Mesenteric fat pad (tissue), 1 donor: ENCODE data around the gene SAP30BP. TPM values are rescaled to one million over a fixed set of nuclear protein-coding genes. Genes with fewer than 3 reads are reported as not detected.

Source experiments
- DNase-seq: peaks from one replicate; pipeline ENCODE4 v3.0.0-alpha.2; 2020; ENCODE audit warnings: low spot score
- total RNA-seq: library from RNA; stranded (reverse); fragmentation: NEBNext Ultra II Directional; extraction: Animal tissue kit (Norgen Biotek cat#: 25700); gene quantifications from one replicate; pipeline ENCODE4 v1.2.1, GENCODE V29; 2021
- donor health status: DM: yes; HTN: yes; CAD: no.

The SAP30BP gene
- total RNA-seq, 1 donor from 2014 or later = 86.0 TPM

DNA sequence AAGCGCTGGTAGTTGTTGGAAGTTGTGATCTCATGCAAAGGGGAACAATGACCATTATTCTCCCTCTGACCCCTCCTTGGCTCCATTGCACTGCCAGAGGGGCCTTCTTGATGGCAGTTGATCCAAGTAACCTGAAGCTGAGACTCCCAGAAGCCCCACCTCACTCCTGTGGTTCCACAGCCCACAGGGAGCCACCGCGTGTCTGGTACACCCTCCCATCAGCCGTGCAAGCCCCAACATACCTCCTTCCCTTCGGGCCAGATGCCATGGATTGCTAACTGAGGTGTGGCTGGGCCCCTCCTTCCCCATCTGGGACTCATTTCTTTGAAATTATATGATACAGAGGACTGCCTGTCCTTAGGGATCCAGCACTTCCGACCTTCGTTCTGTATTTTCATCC, 17.8 kb downstream of the SAP30BP start:
- DNase-seq = no peak

DNA sequence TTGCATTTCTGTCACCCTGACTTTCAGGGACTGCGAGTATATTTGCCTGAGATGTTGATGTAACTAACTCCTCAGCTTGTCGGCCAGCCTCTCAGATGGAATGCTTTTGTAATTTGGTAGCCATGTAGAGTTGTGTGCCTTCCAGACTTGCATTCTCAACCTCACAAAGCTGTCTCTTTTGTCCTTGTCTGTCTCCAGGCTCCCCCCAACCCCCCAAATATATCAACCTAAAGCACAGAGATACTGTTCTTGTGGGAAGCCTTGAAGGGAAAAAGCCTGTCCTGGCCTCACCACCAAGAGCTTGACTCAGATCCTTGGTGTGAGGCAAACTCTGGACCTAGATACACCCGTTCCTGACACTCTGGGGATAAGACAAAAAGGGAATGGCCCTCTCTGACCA, 18.4 kb downstream of the SAP30BP start:
- DNase-seq = no peak

DNA sequence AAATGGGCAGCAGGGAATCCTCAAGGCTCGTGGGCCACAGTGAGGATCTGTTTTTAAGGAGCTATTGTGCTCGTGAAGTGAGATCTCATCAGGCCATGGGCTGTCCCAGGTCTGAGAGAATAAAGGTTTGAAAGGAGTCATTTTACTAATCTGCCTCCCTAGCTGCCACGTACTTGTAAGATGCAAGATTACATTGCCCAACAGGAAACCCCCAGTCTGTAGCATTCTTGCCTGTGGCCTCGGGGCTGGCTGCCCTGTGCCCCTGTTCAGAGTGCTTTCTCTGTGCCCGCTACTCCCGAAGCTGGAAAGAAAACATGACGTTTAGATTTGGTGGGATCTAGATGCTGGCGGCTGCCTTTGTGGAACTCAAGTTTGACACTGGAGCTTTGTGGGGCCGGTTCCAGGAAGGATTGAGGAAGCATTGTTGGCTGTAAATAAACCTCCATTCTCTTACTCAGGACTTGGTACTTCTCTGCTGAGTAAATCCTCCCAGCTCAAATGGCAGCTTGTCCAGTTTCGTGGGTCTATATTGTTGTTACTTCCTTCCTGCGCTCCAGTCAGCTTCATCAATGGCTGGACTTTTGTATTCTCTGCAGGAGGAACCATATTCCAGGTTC, 21.2 kb downstream of the SAP30BP start:
- DNase-seq = no peak

DNA sequence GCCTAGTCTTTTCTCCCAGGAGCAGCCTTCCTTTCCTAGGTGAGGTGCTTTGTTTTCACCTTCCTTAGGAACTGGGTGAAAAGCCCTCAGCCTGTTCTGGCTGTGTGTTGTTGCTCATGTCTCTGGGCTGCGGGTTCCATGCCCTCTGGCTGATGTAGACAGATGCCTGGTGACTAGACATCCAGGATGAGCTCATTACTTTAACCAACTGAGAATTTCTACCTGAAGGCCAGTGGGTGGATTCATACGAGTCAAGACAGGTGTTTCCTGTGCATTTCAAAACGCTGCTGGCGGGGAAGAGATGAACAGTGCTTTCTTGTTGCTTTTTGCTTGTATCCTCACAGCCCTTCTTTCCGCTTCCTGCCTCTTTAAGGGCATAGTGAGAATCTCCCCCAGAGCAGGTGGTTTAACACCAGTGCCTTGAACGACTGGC, 22.3 kb downstream of the SAP30BP start:
- no peak for DNase-seq

DNA sequence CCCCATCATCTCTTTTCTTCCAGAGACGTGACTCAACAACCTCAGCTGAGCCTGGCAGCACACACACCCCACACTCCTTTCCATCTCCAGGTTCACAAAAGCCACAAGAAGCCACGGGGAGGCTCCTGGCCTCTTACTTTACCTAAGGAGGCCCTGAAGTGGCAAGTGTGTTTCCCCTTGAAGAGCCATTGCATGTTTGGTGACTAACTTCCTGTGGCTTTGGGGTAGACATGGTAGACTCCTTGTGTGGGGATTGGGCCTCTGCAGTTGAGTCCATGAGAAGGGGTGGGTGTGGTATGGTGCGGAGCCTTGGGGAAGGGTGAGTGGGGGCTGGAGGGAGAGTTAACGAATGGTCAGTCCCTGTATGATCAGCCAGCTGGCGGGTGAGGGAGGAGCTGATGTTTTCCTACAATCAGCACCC, 24.2 kb downstream of the SAP30BP start:
- DNase-seq = no peak

DNA sequence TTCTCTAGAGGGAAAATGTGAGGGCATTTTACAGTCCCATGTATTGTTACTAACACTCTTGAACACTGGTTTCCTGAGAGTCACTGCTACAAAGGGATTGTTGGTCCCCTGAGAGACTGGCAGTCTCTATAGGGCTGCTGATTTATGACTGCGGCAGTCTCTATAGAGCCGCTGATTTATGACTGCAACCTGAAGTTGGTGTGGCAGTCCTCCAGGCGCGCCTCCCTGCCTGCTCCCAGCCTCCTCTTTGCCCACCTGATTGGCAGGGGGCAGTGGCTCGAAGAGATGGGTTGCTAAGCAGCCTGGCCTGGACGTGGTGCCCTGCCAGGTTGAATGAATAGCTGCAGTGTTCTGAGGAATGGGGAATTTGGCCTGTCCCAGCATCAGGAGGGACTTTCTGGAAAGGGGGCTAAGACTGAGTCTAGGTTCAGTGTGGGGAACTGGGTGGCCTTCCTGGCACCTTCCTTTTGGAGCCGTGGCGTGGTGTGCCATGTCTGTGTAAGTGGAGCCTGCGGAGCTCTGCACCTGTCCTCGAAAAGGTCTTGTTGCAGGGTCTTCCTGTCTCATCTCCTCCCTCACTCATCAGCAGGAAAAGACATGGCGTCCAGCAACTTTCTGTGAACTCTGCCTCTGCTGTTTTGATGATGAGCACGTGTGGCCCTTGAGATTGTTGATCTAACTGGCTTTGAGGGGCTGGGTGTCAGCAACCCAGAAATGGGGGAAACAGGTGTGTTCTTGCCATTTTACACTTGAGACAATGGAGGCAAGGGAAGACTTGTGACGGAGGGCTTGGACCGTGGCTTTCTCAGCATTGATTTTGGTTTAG, 24.9 kb downstream of the SAP30BP start:
- DNase-seq = no peak

DNA sequence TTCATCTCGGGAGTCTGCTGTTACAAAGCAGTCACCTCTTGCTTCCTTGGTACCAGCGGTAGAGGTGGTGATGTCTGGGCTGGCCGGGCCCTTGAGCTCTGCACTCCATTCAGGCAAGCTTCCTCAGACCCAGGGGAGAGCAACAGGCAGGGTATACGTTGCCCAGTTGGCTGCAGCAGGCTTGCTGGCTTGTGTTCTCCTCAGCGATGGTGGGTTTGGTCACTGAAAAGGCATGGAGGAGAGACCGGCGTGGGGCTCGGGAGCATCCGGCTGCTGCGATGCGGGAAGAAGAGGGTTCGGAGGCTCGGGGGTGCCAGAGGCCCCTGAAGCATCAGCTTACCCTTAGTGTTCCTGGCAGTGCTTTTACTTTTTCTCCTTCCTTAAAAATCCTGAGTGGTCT, 25.8 kb downstream of the SAP30BP start:
- DNase-seq = no peak

DNA sequence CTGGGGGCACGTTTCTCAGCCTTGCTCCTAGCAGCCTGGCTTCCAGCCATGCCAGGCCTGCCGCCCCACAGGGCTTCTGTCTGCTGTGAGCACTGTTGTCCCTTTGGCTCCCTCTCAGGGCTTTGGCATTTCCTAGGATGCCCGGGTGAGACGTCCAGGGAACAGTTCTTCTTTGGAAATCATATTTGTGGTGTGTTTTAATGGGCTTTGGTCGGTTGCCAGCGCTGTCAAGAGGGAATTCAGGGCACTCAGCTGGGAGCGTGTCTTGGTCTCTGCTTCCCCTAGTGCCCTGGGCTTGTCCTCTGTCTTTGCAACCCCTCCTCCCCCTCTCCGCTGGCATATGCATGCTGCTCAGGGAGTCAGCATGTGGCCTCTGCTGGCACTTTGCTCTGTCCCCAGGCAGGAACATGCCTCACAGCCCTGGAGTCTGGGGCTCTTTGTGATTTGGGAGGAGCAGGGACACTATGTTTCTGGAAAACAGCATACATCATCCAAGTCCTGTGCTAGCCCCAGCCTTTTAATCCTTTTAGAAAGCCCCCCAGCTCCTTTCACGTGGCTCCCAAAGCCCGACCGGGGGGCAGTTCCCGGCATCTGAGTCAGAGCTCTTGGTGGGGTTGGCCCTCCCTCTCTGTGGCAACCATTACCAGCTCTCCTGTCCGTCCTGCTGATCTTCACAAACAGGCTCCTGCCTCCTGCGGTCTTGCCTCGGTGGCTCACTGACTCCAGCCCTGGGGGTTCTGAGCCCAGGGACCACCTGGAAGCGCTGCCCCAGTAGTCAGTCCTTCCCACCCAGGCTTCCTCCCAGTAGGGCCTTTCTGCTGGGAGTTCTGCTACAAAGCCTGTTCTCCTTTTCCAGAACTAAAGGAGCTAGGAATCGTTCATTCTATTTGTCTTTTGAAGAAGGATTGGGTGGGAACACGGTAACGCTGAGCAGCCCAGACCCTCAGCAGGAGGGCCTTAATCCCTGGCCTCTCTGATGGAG, 26.7 kb downstream of the SAP30BP start:
- no peak for DNase-seq

DNA sequence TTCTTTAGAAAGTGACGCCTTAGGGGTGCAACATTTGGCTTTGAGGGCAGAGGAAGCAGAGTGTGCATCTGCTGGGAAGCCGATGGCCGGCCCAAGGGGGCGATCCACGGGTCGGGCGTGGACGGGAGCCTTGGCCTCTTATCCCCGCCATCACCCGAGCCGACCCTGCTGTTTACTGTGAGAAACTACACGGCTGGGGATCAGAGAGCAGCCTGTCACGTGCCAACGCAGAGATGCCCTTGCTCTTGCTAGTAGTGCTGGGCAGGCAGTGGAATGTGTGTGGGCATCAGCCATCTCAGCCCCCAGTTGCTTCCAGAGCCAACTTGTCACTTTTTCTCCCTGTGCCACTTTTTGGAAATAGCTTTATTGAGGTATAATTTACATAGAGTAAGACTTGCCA, 27.4 kb downstream of the SAP30BP start:
- DNase-seq = no peak

DNA sequence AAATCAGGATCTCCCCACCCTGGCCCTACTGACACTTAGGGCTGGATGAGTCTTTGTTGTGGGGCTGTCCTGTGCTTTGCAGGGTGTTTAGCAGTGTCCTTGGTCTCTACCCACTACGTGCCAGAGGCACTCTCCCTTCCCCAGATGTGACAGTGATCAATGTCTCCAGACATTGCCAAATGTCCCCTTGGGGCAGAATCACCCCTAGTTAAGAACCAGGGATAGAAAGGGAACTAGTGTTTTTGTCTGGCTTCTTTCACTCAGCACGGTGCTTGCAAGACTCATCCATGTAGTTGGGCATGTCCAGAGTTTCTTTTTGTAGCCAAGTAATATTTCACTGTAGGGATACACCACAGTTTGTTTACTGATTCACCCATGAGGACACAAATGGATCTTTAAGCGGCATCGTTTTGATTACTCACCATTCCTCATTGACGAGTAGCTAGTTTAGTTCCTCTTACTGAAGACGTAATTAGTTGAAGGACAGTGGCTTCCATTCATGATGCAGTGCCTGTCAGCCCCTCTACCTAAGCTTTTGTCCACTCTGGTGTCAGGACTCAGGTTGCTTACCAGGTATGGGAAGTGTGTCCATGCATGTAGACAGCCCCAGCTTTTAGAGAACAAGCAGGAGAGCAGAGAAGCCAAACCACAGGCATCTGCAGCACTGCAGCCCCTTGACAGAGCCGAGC, 28.1 kb downstream of the SAP30BP start:
- no peak for DNase-seq

DNA sequence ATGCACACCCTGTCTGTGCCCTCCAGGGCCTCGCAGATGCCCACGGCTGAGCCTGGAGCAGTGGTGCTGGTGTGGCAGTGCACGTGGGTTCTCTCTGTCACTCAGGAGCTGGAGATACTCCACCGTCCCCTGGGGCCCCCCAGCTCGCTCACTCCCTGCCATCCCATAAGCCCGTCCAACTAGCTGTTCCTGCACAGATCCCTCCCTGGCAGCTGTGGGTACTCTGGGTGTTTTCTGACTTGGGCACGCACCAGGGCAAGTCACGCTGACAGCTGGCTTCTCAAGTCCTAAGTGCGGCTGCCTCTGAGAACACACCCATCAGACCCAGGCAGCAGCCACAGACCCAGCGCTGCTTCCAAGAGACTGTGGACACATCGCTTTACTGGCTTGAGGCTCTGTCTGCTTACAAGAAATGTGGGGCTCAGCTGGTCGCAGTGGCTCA, 28.7 kb downstream of the SAP30BP start:
- no peak for DNase-seq

DNA sequence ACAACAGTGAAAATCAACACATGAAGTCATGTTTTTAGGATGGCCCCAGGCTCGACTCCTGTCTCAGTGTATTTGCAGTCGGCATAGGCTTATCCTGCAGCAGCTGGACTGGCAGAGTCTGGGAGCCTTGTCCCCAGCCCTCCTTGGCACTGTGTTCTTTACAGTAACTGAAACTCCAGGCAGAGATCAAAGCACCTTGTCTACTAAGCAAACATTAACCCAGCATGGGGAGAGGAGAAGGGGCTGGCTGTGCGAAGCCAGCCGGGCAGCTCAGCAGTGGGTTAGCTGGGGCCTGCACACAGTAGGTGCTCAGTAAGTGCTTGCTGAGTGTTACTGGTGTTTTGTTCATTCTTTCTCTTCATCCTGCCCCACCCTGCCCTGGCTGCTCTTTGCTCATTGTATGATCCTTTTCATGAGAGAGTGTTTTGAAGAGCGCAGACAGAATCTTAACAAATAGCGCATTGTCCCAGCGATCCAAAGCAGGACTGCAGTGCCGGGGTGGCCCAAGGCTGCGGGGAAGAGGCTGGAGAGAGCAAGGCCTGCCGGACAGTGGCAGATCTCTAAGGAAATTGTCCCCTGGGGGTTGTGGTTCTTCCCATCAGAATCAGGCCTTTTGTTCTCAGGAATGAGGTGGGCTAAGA, 30.6 kb downstream of the SAP30BP start:
- DNase-seq = no peak

DNA sequence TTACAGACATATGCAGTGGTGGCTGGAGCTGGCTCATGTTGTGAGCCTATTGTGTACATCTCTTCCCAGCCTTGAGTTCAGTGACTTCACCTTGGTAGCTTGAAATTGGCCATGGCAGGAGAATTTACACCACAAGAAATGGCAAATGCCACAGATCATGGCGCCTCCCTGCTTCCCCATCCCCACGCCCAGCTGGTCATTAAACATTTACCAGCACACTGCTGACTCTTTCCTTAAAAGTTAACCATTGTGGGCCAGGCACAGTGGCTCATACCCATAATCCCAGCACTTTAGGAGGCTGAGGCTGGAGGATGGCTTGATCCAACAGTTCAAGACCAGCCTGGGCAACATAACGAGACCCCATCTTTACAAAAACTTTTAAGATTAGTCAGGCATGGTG, 31.5 kb downstream of the SAP30BP start:
- DNase-seq = no peak

DNA sequence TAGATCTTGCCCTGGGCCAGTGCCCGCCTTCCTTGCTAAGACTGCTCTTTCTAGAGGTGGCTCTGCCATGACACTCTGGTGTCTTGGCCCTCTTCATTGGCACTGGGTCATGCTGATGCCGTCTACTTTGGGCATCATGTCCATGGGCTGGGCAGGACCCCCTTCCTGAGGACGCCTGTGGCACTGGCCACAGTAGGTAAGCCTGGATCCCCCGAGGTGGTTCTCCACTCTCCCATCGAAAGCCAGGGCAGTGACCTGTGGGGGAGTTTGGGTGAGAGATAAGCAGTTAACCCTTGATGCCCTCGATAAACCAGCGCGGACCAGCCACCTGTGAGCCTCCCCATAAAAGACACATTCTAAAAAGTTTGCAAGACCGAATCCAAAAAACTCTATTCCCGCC, 34.1 kb downstream of the SAP30BP start:
- no peak for DNase-seq

DNA sequence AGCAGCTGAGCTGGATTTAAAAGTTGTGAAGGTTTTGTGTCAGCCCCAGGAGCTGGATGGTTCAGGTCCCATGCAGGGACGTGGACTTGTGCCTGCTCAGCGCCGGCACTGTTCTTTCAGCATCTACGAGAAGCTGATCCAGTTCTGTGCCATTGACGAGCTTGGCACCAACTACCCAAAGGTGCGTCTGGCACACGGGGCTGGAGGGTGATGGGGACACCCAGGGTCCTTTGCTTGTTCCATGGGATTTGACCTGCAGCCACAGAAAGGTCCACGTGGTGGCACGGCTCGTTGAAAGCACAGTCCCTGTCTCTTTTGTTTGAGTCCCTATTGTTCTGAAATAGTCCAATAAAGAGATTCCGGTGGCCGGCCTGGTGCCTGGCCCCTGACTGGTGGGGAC, 36.1 kb downstream of the SAP30BP start:
- DNase-seq = no peak

DNA sequence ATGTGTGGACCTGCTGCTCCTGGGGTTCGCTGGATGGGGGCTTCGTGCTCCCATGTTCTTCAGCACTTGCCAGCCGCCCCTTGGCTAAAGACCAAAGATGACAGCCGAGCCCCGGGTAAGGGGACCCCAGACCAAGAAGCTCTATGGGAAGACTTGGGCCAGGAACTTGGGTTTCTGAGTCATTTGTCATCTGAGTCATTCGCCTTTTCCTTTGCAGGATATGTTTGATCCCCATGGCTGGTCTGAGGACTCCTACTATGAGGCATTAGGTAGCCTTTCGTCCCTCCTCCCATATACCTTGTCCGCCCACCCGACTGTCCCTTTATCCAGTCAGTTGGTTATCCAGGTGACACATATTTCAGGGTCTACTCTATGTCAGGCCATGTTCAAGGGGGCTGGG, 36.5 kb downstream of the SAP30BP start:
- DNase-seq = no peak

DNA sequence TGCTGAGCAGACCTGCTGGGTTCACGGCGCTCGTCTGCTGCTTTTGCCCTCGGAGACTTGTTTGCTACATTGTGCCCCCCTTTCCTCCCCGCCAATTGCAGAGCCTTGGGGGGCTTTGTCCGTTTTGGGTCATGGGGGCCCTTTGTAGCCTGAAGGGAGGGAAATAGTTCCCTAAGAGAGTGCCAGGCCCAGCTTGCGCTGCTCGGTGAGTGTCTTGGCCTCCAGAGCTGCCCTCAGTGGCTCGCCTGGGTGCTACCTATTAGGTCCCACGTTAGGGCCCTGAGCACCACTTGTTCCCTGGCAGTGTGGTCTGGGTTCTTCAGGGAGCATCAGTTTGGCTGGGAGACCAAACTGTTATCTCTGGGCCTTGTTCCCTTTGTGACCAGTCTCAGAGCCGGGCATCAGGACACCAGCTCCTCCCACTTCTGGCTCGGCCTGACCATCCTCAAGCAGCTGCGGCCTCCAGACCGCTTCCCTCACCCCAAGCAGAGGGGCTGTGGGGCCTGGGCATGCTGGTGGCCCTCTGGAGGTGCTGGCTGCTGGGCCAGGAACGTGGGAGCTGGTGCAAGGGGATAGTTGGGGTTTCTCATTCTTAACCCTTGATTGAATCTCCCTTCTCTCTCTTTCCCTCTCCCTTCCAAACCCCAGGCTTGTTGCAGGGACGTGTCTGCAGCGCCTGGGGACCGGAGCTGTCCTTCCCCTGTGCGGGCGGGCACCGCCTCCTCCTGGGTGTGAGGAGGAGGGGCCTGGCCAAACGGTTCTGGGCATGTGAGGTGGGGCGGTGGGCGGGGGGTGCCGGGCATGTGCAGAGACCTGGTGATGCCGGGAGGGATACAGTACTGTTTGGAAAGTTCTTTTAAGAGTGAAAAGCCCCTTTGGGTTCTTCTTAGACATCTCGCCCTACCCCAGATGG, 38.1 kb downstream of the SAP30BP start:
- no peak for DNase-seq

DNA sequence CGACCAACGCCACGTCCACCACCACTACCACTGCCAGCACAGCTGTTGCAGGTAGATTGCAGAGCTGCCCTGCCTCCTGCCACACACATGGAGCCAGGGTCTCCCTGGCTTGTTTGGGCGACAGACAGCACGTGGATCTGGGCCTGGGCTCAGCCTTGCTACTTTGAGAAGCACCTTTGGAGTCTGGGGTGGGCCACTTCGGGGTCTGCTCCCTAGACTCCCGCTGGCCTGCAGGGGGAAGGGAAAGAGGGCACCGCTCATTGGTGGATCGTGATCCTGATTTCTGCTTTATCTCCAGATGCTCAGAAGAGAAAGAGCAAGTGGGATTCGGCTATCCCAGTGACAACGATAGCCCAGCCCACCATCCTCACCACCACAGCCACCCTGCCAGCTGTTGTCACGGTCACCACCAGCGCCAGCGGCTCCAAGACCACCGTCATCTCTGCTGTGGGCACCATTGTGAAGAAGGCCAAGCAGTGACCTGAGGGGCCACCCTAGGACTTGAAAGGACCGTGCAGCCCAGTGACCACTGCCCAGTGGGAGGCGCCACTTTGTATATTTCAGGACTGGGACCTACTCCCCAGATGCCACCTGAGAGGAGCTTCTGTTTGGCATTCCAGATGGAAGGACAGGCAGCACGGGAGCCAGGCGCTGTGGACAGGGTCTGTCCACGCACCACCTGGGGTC, 39.0 kb downstream of the SAP30BP start:
- no peak for DNase-seq

DNA sequence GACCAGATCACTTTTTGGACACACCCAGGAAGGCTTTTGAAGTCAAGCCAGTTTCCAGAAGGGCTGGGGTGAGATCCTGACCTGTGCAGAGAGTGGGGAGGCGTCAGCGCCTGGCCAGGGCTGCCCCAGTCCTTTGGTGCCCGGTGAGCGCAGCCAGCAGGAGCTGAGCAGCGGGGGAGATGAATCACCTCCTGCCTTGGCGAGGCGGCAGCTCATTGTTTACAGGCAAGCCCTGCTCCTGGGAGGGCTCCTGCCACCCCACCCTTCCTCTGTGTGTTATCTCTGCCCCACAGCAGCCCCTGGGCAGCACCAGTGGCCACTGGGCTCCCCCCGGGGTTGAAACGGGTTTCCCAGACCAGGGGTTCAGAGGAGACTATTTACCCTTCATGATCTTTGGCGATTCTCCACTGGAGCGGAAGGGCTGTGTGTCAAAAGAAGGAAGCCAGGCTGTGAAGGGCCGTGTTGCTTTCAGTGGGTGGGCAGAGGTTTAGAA, 40.0 kb downstream of the SAP30BP start:
- DNase-seq = no peak
